ENCODE data around the gene KAT6B. TPM values are rescaled to one million over a fixed set of nuclear protein-coding genes. Genes with fewer than 3 reads are reported as not detected.

Gene KAT6B
- total RNA-seq, 5 donors from 2014 or later (not counting 1 experiment from before 2014, with no cell fraction given): 46.2 to 94.4 (median 52.4) TPM

GRCh38 chr10:74836877-74837276, 10.5 kb downstream of the KAT6B start:
- no peaks in the 10 kb centered on the region for H3K27me3 Mint-ChIP-seq
- H3K9me3 Mint-ChIP-seq: no peaks in the 10 kb centered on the region
- no CpG with 5 or more reads among the region's 2 CpGs for WGBS (ENCODE audit: insufficient coverage)
- ChIA-PET POLR2A (interaction anchor here in 1 of 2 donors (1.2 kb wide), 1 partner anchor 9 kb away, joined by 3 read pairs; no protein-coding TSS in a partner anchor), CTCF (no interaction called here)
- no peak overlapping the region for H3K4me3 Mint-ChIP-seq
- H3K4me1 Mint-ChIP-seq: peaks cover 63 to 72% (median 67%) of the 10 kb centered on the region in 3 donors
- no peak for ATAC-seq (replicated peaks in 1 of 4)
- H3K4me3 ChIP-seq (ENCODE audit: control insufficient read depth in 1 of 2, extremely low read depth in 1 of 2, low read length in 1 of 2): no peak overlapping the region
- H3K4me1 ChIP-seq (ENCODE audit: control insufficient read depth in 1 of 2, extremely low read depth in 1 of 2, insufficient read depth in 2 of 2, low read length in 2 of 2): peaks cover 5 to 14% of the 10 kb centered on the region in 2 experiments
- no peak overlapping the region for H3K27ac Mint-ChIP-seq
- H3K36me3 Mint-ChIP-seq: peaks cover 40% of the 10 kb centered on the region
- H3K36me3 ChIP-seq (ENCODE audit: control insufficient read depth in 2 of 2, extremely low read depth in 1 of 2, insufficient read depth in 1 of 2, low read length in 1 of 2): peaks cover 0 to 7% of the 10 kb centered on the region in 2 donors
- no peak overlapping the region for H3K27ac ChIP-seq (ENCODE audit: low read length)
- no peaks in the 10 kb centered on the region for H3K27me3 ChIP-seq (replicated peaks in 1 of 2; ENCODE audit: control insufficient read depth in 2 of 2, extremely low read depth in 1 of 2, insufficient read depth in 2 of 2, low read length in 1 of 2)
- no peak for DNase-seq
- no peaks in the 10 kb centered on the region for H3K9me3 ChIP-seq

GRCh38 chr10:74837743-74838142, 11.3 kb downstream of the KAT6B start:
- no peak overlapping the region for H3K4me3 ChIP-seq (ENCODE audit: control insufficient read depth in 1 of 2, extremely low read depth in 1 of 2, low read length in 1 of 2)
- no CpG with 5 or more reads among the region's 4 CpGs for WGBS (ENCODE audit: insufficient coverage)
- CTCF ChIA-PET: interaction anchor here (0.6 to 1.1 kb wide), 3 partner anchors 13 to 240 kb away, joined by 3 to 4 read pairs (median 3); no protein-coding TSS in a partner anchor
- H3K4me1 ChIP-seq (ENCODE audit: control insufficient read depth in 1 of 2, extremely low read depth in 1 of 2, insufficient read depth in 2 of 2, low read length in 2 of 2): peaks cover 5 to 15% of the 10 kb centered on the region in 2 experiments
- H3K27me3 ChIP-seq (replicated peaks in 1 of 2; ENCODE audit: control insufficient read depth in 2 of 2, extremely low read depth in 1 of 2, insufficient read depth in 2 of 2, low read length in 1 of 2): no peaks in the 10 kb centered on the region
- DNase-seq (no peak), ATAC-seq (replicated peaks in 1 of 4) (no peak)
- no peaks in the 10 kb centered on the region for H3K9me3 ChIP-seq
- peaks cover 0 to 10% of the 10 kb centered on the region in 2 donors for H3K36me3 ChIP-seq (ENCODE audit: control insufficient read depth in 2 of 2, extremely low read depth in 1 of 2, insufficient read depth in 1 of 2, low read length in 1 of 2)
- no peak overlapping the region for H3K4me3 Mint-ChIP-seq
- H3K27me3 Mint-ChIP-seq: no peaks in the 10 kb centered on the region
- no peak overlapping the region for H3K27ac Mint-ChIP-seq
- H3K27ac ChIP-seq (ENCODE audit: low read length): no peak overlapping the region
- H3K36me3 Mint-ChIP-seq: peaks cover 45% of the 10 kb centered on the region
- POLR2A ChIA-PET: interaction anchor here (0.6 to 1.2 kb wide), 3 partner anchors 10 to 143 kb away, joined by 3 to 5 read pairs (median 3); no protein-coding TSS in a partner anchor
- peaks cover 68 to 78% (median 69%) of the 10 kb centered on the region in 3 donors for H3K4me1 Mint-ChIP-seq
- H3K9me3 Mint-ChIP-seq: no peaks in the 10 kb centered on the region

GRCh38 chr10:74839708-74840107, 13.3 kb downstream of the KAT6B start:
- 98% methylated on average over 3 of the region's 4 CpGs for WGBS (ENCODE audit: insufficient coverage)
- Histone ChIP-seq H3K27me3 (replicated peaks in 1 of 2; ENCODE audit: control insufficient read depth in 2 of 2, extremely low read depth in 1 of 2, insufficient read depth in 2 of 2, low read length in 1 of 2) (no peaks in the 10 kb centered on the region), H3K27ac (ENCODE audit: low read length) (no peak overlapping the region), H3K4me3 (ENCODE audit: control insufficient read depth in 1 of 2, extremely low read depth in 1 of 2, low read length in 1 of 2) (no peak overlapping the region), H3K4me1 (ENCODE audit: control insufficient read depth in 1 of 2, extremely low read depth in 1 of 2, insufficient read depth in 2 of 2, low read length in 2 of 2) (peaks cover under 1 to 4% of the 10 kb centered on the region in 2 experiments), H3K9me3 (no peaks in the 10 kb centered on the region), H3K36me3 (ENCODE audit: control insufficient read depth in 2 of 2, extremely low read depth in 1 of 2, insufficient read depth in 1 of 2, low read length in 1 of 2) (peaks cover 7 to 20% of the 10 kb centered on the region in 2 donors)
- Mint-ChIP-seq H3K27me3 (no peaks in the 10 kb centered on the region), H3K4me1 (peaks cover 68 to 77% (median 70%) of the 10 kb centered on the region in 3 donors), H3K9me3 (no peaks in the 10 kb centered on the region), H3K4me3 (no peak overlapping the region), H3K27ac (no peak overlapping the region), H3K36me3 (peaks cover 60% of the 10 kb centered on the region)
- no peak for ATAC-seq (replicated peaks in 1 of 4)
- ChIA-PET CTCF (no interaction called here), POLR2A (no interaction called here)
- DNase-seq: no peak

DNA sequence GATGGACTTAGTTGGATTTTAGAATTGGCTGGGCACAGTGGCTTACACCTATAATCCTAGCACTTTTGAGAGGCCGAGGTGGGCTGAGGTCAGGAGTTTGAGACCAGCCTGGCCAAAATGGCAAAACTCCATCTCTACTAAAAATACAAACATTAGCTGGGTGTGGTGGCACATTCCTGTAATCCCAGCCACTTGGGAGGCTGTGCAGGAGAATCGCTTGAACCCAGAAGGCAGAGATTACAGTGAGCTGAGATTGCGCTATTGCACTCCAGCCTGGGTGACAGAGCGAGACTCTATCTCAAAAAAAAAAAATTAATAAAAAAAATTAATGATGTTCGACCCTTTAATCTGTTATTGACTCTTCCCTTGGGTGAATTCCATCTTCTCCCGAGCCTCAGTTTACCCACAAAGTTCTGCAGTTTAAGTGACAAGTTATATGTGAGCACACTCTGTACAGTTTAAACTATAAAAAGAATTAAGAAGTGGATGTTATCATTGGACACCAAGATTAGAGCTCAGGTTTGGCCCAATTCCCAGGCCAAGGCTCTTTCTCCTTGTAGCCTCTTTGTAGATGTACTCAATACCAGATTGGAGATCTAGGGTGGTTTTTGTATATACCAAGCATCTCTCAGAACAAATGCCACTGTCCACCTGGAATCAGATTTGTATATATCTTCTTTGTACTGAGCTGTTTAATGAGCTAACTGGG, 15.0 kb downstream of the KAT6B start:
- ATAC-seq (replicated peaks in 1 of 4): no peak
- H3K27ac ChIP-seq (ENCODE audit: low read length): no peak overlapping the region
- CTCF ChIA-PET: interaction anchor here in 1 of 2 donors (0.7 to 1.4 kb wide), 2 partner anchors 11 to 18 kb away, joined by 3 to 5 read pairs; no protein-coding TSS in a partner anchor
- Mint-ChIP-seq H3K4me1 (peaks cover 59 to 71% (median 59%) of the 10 kb centered on the region in 3 donors), H3K27ac (peak overlapping the region; percentile 1 to 34), H3K27me3 (no peaks in the 10 kb centered on the region), H3K4me3 (no peak overlapping the region), H3K36me3 (peaks cover 49% of the 10 kb centered on the region), H3K9me3 (no peaks in the 10 kb centered on the region)
- WGBS (ENCODE audit: insufficient coverage): no CpG with 5 or more reads among the region's 6 CpGs
- H3K4me3 ChIP-seq (ENCODE audit: control insufficient read depth in 1 of 2, extremely low read depth in 1 of 2, low read length in 1 of 2): no peak overlapping the region
- H3K9me3 ChIP-seq: no peaks in the 10 kb centered on the region
- H3K4me1 ChIP-seq (ENCODE audit: control insufficient read depth in 1 of 2, extremely low read depth in 1 of 2, insufficient read depth in 2 of 2, low read length in 2 of 2): peaks cover 3 to 5% of the 10 kb centered on the region in 2 experiments
- no peaks in the 10 kb centered on the region for H3K27me3 ChIP-seq (replicated peaks in 1 of 2; ENCODE audit: control insufficient read depth in 2 of 2, extremely low read depth in 1 of 2, insufficient read depth in 2 of 2, low read length in 1 of 2)
- POLR2A ChIA-PET: interaction anchor here (0.5 to 1.0 kb wide), 2 partner anchors 8 to 9 kb away, joined by 5 to 7 read pairs; no protein-coding TSS in a partner anchor
- no peak for DNase-seq
- peaks cover 7 to 19% of the 10 kb centered on the region in 2 donors for H3K36me3 ChIP-seq (ENCODE audit: control insufficient read depth in 2 of 2, extremely low read depth in 1 of 2, insufficient read depth in 1 of 2, low read length in 1 of 2)

- Mint-ChIP-seq H3K4me3 (no peak overlapping the region), H3K27me3 (no peaks in the 10 kb centered on the region), H3K9me3 (no peaks in the 10 kb centered on the region), H3K27ac (peak overlapping the region in 1 of 2 donors; percentile 41), H3K4me1 (peaks cover 56 to 67% (median 56%) of the 10 kb centered on the region in 3 donors), H3K36me3 (peaks cover 52% of the 10 kb centered on the region)
- WGBS (ENCODE audit: insufficient coverage): no CpG with 5 or more reads among the region's 1 CpG
- DNase-seq: no peak
- POLR2A ChIA-PET: interaction anchor here in 1 of 2 donors (0.5 kb wide), 1 partner anchor 9 kb away, joined by 5 read pairs; no protein-coding TSS in a partner anchor
- H3K36me3 ChIP-seq (ENCODE audit: control insufficient read depth in 2 of 2, extremely low read depth in 1 of 2, insufficient read depth in 1 of 2, low read length in 1 of 2): peaks cover 7 to 19% of the 10 kb centered on the region in 2 donors
- no peak overlapping the region for H3K4me3 ChIP-seq (ENCODE audit: control insufficient read depth in 1 of 2, extremely low read depth in 1 of 2, low read length in 1 of 2)
- CTCF ChIA-PET: interaction anchor here in 1 of 2 donors (1.4 kb wide), 1 partner anchor 12 kb away, joined by 5 read pairs; no protein-coding TSS in a partner anchor
- no peak overlapping the region for H3K27ac ChIP-seq (ENCODE audit: low read length)
- no peaks in the 10 kb centered on the region for H3K27me3 ChIP-seq (replicated peaks in 1 of 2; ENCODE audit: control insufficient read depth in 2 of 2, extremely low read depth in 1 of 2, insufficient read depth in 2 of 2, low read length in 1 of 2)
- peaks cover 3 to 5% of the 10 kb centered on the region in 2 experiments for H3K4me1 ChIP-seq (ENCODE audit: control insufficient read depth in 1 of 2, extremely low read depth in 1 of 2, insufficient read depth in 2 of 2, low read length in 2 of 2)
- H3K9me3 ChIP-seq: no peaks in the 10 kb centered on the region
- no peak for ATAC-seq (replicated peaks in 1 of 4)
Measured at GRCh38 chr10:74842301-74842954, 16.0 kb downstream of the KAT6B start.

GRCh38 chr10:74846958-74847357, 20.6 kb downstream of the KAT6B start:
- Histone ChIP-seq H3K4me1 (ENCODE audit: control insufficient read depth in 1 of 2, extremely low read depth in 1 of 2, insufficient read depth in 2 of 2, low read length in 2 of 2) (peaks cover 0 to 5% of the 10 kb centered on the region in 2 experiments), H3K36me3 (ENCODE audit: control insufficient read depth in 2 of 2, extremely low read depth in 1 of 2, insufficient read depth in 1 of 2, low read length in 1 of 2) (peaks cover 7 to 20% of the 10 kb centered on the region in 2 donors), H3K4me3 (ENCODE audit: control insufficient read depth in 1 of 2, extremely low read depth in 1 of 2, low read length in 1 of 2) (no peak overlapping the region), H3K9me3 (no peaks in the 10 kb centered on the region), H3K27me3 (replicated peaks in 1 of 2; ENCODE audit: control insufficient read depth in 2 of 2, extremely low read depth in 1 of 2, insufficient read depth in 2 of 2, low read length in 1 of 2) (no peaks in the 10 kb centered on the region), H3K27ac (ENCODE audit: low read length) (no peak overlapping the region)
- DNase-seq (no peak), ATAC-seq (replicated peaks in 1 of 4) (no peak)
- WGBS (ENCODE audit: insufficient coverage): no CpG with 5 or more reads among the region's 2 CpGs
- ChIA-PET CTCF (no interaction called here), POLR2A (interaction anchor here (0.6 to 0.7 kb wide), 2 partner anchors 11 to 160 kb away, joined by 3 to 5 read pairs; no protein-coding TSS in a partner anchor)
- H3K9me3 Mint-ChIP-seq: no peaks in the 10 kb centered on the region
- peaks cover 39 to 42% (median 41%) of the 10 kb centered on the region in 3 donors for H3K4me1 Mint-ChIP-seq
- peaks cover 27% of the 10 kb centered on the region for H3K36me3 Mint-ChIP-seq
- H3K27ac Mint-ChIP-seq: no peak overlapping the region
- no peak overlapping the region for H3K4me3 Mint-ChIP-seq
- H3K27me3 Mint-ChIP-seq: no peaks in the 10 kb centered on the region

Data from T-cell (primary cell).